ENCODE data around the gene VWC2L. TPM values are rescaled to one million over a fixed set of nuclear protein-coding genes. Genes with fewer than 3 reads are reported as not detected.

The VWC2L gene
- total RNA-seq, 1 donor from 2014 or later: not detected

GRCh38 chr2:214481204-214481603, 70.3 kb downstream of the VWC2L start:
- Mint-ChIP-seq H3K27ac (no peak overlapping the region), H3K27me3 (ENCODE audit: low read depth) (no peaks in the 10 kb centered on the region), H3K4me3 (ENCODE audit: low read depth) (no peak overlapping the region), H3K9me3 (no peaks in the 10 kb centered on the region), H3K36me3 (ENCODE audit: low read depth) (no peaks in the 10 kb centered on the region), H3K4me1 (ENCODE audit: low read depth) (no peaks in the 10 kb centered on the region)
- DNase-seq (ENCODE audit: low spot score): no peak
- intact Hi-C loops (cut with micrococcal nuclease): no loop called here

GRCh38 chr2:214482728-214483127, 71.9 kb downstream of the VWC2L start:
- Mint-ChIP-seq H3K4me3 (ENCODE audit: low read depth) (no peak overlapping the region), H3K4me1 (ENCODE audit: low read depth) (no peaks in the 10 kb centered on the region), H3K9me3 (no peaks in the 10 kb centered on the region), H3K27me3 (ENCODE audit: low read depth) (no peaks in the 10 kb centered on the region), H3K36me3 (ENCODE audit: low read depth) (no peaks in the 10 kb centered on the region), H3K27ac (no peak overlapping the region)
- no peak for DNase-seq (ENCODE audit: low spot score)
- intact Hi-C loops (cut with micrococcal nuclease): no loop called here

GRCh38 chr2:214484239-214484638, 73.4 kb downstream of the VWC2L start:
- no peaks in the 10 kb centered on the region for H3K36me3 Mint-ChIP-seq (ENCODE audit: low read depth)
- no peaks in the 10 kb centered on the region for H3K27me3 Mint-ChIP-seq (ENCODE audit: low read depth)
- intact Hi-C loops (cut with micrococcal nuclease): no loop called here
- no peak overlapping the region for H3K4me3 Mint-ChIP-seq (ENCODE audit: low read depth)
- H3K9me3 Mint-ChIP-seq: no peaks in the 10 kb centered on the region
- DNase-seq (ENCODE audit: low spot score): no peak
- no peaks in the 10 kb centered on the region for H3K4me1 Mint-ChIP-seq (ENCODE audit: low read depth)
- no peak overlapping the region for H3K27ac Mint-ChIP-seq

GRCh38 chr2:214484701-214485100, 73.8 kb downstream of the VWC2L start:
- no peaks in the 10 kb centered on the region for H3K27me3 Mint-ChIP-seq (ENCODE audit: low read depth)
- no peaks in the 10 kb centered on the region for H3K36me3 Mint-ChIP-seq (ENCODE audit: low read depth)
- DNase-seq (ENCODE audit: low spot score): no peak
- no peak overlapping the region for H3K4me3 Mint-ChIP-seq (ENCODE audit: low read depth)
- no peaks in the 10 kb centered on the region for H3K9me3 Mint-ChIP-seq
- no peaks in the 10 kb centered on the region for H3K4me1 Mint-ChIP-seq (ENCODE audit: low read depth)
- H3K27ac Mint-ChIP-seq: no peak overlapping the region
- intact Hi-C loops (cut with micrococcal nuclease): no loop called here

GRCh38 chr2:214489181-214489580, 78.3 kb downstream of the VWC2L start:
- no peaks in the 10 kb centered on the region for H3K9me3 Mint-ChIP-seq
- no peaks in the 10 kb centered on the region for H3K27me3 Mint-ChIP-seq (ENCODE audit: low read depth)
- DNase-seq (ENCODE audit: low spot score): no peak
- no peak overlapping the region for H3K27ac Mint-ChIP-seq
- H3K4me3 Mint-ChIP-seq (ENCODE audit: low read depth): no peak overlapping the region
- H3K36me3 Mint-ChIP-seq (ENCODE audit: low read depth): no peaks in the 10 kb centered on the region
- H3K4me1 Mint-ChIP-seq (ENCODE audit: low read depth): no peaks in the 10 kb centered on the region
- intact Hi-C loops (cut with micrococcal nuclease): no loop called here

GRCh38 chr2:214489702-214490101, 78.8 kb downstream of the VWC2L start:
- Mint-ChIP-seq H3K27ac (no peak overlapping the region), H3K36me3 (ENCODE audit: low read depth) (no peaks in the 10 kb centered on the region), H3K9me3 (no peaks in the 10 kb centered on the region), H3K4me1 (ENCODE audit: low read depth) (no peaks in the 10 kb centered on the region), H3K4me3 (ENCODE audit: low read depth) (no peak overlapping the region), H3K27me3 (ENCODE audit: low read depth) (no peaks in the 10 kb centered on the region)
- intact Hi-C loops (cut with micrococcal nuclease): no loop called here
- DNase-seq (ENCODE audit: low spot score): no peak

- DNase-seq (ENCODE audit: low spot score): no peak
- Mint-ChIP-seq H3K9me3 (no peaks in the 10 kb centered on the region), H3K27me3 (ENCODE audit: low read depth) (no peaks in the 10 kb centered on the region), H3K4me3 (ENCODE audit: low read depth) (no peak overlapping the region), H3K27ac (no peak overlapping the region), H3K36me3 (ENCODE audit: low read depth) (no peaks in the 10 kb centered on the region), H3K4me1 (ENCODE audit: low read depth) (no peaks in the 10 kb centered on the region)
- intact Hi-C loops (cut with micrococcal nuclease): no loop called here
Observed at GRCh38 chr2:214492152-214492551, 81.3 kb downstream of the VWC2L start.

GRCh38 chr2:214492608-214493007, 81.8 kb downstream of the VWC2L start:
- Mint-ChIP-seq H3K36me3 (ENCODE audit: low read depth) (no peaks in the 10 kb centered on the region), H3K9me3 (no peaks in the 10 kb centered on the region), H3K27me3 (ENCODE audit: low read depth) (no peaks in the 10 kb centered on the region), H3K27ac (no peak overlapping the region), H3K4me3 (ENCODE audit: low read depth) (no peak overlapping the region), H3K4me1 (ENCODE audit: low read depth) (no peaks in the 10 kb centered on the region)
- no peak for DNase-seq (ENCODE audit: low spot score)
- intact Hi-C loops (cut with micrococcal nuclease): no loop called here

- Mint-ChIP-seq H3K36me3 (ENCODE audit: low read depth) (no peaks in the 10 kb centered on the region), H3K4me1 (ENCODE audit: low read depth) (no peaks in the 10 kb centered on the region), H3K27ac (no peak overlapping the region), H3K9me3 (no peaks in the 10 kb centered on the region), H3K27me3 (ENCODE audit: low read depth) (no peaks in the 10 kb centered on the region), H3K4me3 (ENCODE audit: low read depth) (no peak overlapping the region)
- intact Hi-C loops (cut with micrococcal nuclease): no loop called here
- DNase-seq (ENCODE audit: low spot score): no peak
Observed at GRCh38 chr2:214497489-214497888, 86.6 kb downstream of the VWC2L start.

- no peak for DNase-seq (ENCODE audit: low spot score)
- Mint-ChIP-seq H3K4me1 (ENCODE audit: low read depth) (no peaks in the 10 kb centered on the region), H3K27me3 (ENCODE audit: low read depth) (no peaks in the 10 kb centered on the region), H3K36me3 (ENCODE audit: low read depth) (no peaks in the 10 kb centered on the region), H3K9me3 (no peaks in the 10 kb centered on the region), H3K27ac (no peak overlapping the region), H3K4me3 (ENCODE audit: low read depth) (no peak overlapping the region)
- intact Hi-C loops (cut with micrococcal nuclease): no loop called here
Observed at GRCh38 chr2:214503568-214503967, 92.7 kb downstream of the VWC2L start.

- peaks cover 2% of the 10 kb centered on the region for H3K27me3 Mint-ChIP-seq (ENCODE audit: low read depth)
- H3K9me3 Mint-ChIP-seq: no peaks in the 10 kb centered on the region
- no peaks in the 10 kb centered on the region for H3K4me1 Mint-ChIP-seq (ENCODE audit: low read depth)
- no peak overlapping the region for H3K27ac Mint-ChIP-seq
- intact Hi-C loops (cut with micrococcal nuclease): no loop called here
- H3K4me3 Mint-ChIP-seq (ENCODE audit: low read depth): no peak overlapping the region
- DNase-seq (ENCODE audit: low spot score): no peak
- H3K36me3 Mint-ChIP-seq (ENCODE audit: low read depth): no peaks in the 10 kb centered on the region
Observed at GRCh38 chr2:214504599-214505376, 93.9 kb downstream of the VWC2L start.

- no peaks in the 10 kb centered on the region for H3K36me3 Mint-ChIP-seq (ENCODE audit: low read depth)
- no peak overlapping the region for H3K4me3 Mint-ChIP-seq (ENCODE audit: low read depth)
- no peaks in the 10 kb centered on the region for H3K4me1 Mint-ChIP-seq (ENCODE audit: low read depth)
- H3K9me3 Mint-ChIP-seq: no peaks in the 10 kb centered on the region
- intact Hi-C loops (cut with micrococcal nuclease): no loop called here
- H3K27ac Mint-ChIP-seq: no peak overlapping the region
- peaks cover 2% of the 10 kb centered on the region for H3K27me3 Mint-ChIP-seq (ENCODE audit: low read depth)
- no peak for DNase-seq (ENCODE audit: low spot score)
Observed at GRCh38 chr2:214507032-214507431, 96.2 kb downstream of the VWC2L start.

GRCh38 chr2:214514704-214515103, 103.8 kb downstream of the VWC2L start:
- DNase-seq (ENCODE audit: low spot score): no peak
- intact Hi-C loops (cut with micrococcal nuclease): no loop called here
- Mint-ChIP-seq H3K4me1 (ENCODE audit: low read depth) (no peaks in the 10 kb centered on the region), H3K36me3 (ENCODE audit: low read depth) (no peaks in the 10 kb centered on the region), H3K9me3 (no peaks in the 10 kb centered on the region), H3K27ac (no peak overlapping the region), H3K27me3 (ENCODE audit: low read depth) (no peaks in the 10 kb centered on the region), H3K4me3 (ENCODE audit: low read depth) (no peak overlapping the region)

GRCh38 chr2:214515111-214515510, 104.3 kb downstream of the VWC2L start:
- Mint-ChIP-seq H3K4me3 (ENCODE audit: low read depth) (no peak overlapping the region), H3K27ac (no peak overlapping the region), H3K27me3 (ENCODE audit: low read depth) (no peaks in the 10 kb centered on the region), H3K36me3 (ENCODE audit: low read depth) (no peaks in the 10 kb centered on the region), H3K9me3 (no peaks in the 10 kb centered on the region), H3K4me1 (ENCODE audit: low read depth) (no peaks in the 10 kb centered on the region)
- DNase-seq (ENCODE audit: low spot score): no peak
- intact Hi-C loops (cut with micrococcal nuclease): no loop called here
